IMR-90 (cell line): ENCODE measurements around the gene PITX3. TPM values are rescaled to one million over a fixed set of nuclear protein-coding genes. Genes with fewer than 3 reads are reported as not detected.

ENCODE experiments used
- ATAC-seq: fragments of 200-7000 bp; cut with Tn5 transposase; 2 replicates; pipeline ENCODE4 v1.9.1; 2020; ENCODE audit warnings: low read depth, mild to moderate bottlenecking, moderate library complexity
- BruUV-seq: library from RNA; stranded (reverse); fragments of 400-500 nt; replicated peaks from 2 replicates; lab custom pipeline; 2021; lab: Mats Ljungman, UMichigan
- CTCF ChIA-PET: fragments of 300-600 bp; formaldehyde crosslinking; extraction: SDS; loops from one replicate; lab custom pipeline; 2021; ENCODE audit warnings: antibody characterized with exemption; lab: Yijun Ruan, JAX
- POLR2A ChIA-PET: fragments of 300-600 bp; sonication (Branson Sonifier 250); formaldehyde crosslinking; loops from one replicate; lab custom pipeline; 2022; ENCODE audit warnings: antibody characterized with exemption; ENCODE audit not compliant: unreplicated experiment; lab: Charles Lee
- DNase-seq: peaks from one replicate; pipeline ENCODE4 v3.0.0; 2013
- H2AFZ ChIP-seq: replicated peaks from 2 replicates; pipeline ENCODE3; 2013; ENCODE audit warnings: low read length, mild to moderate bottlenecking; ENCODE audit not compliant: poor library complexity
- H2AK5ac ChIP-seq: 2 replicates; pipeline ENCODE4 v1.6.1; 2013; ENCODE audit warnings: low read depth, low read length, inconsistent platforms
- H2AK9ac ChIP-seq: replicated peaks from 2 replicates; pipeline ENCODE3; 2013; ENCODE audit warnings: mild to moderate bottlenecking, low read depth, low read length, moderate library complexity; ENCODE audit not compliant: poor library complexity
- H2BK120ac ChIP-seq: 2 replicates; pipeline ENCODE4 v1.6.1; 2013; ENCODE audit warnings: low read depth, low read length, inconsistent platforms
- H2BK15ac ChIP-seq: 3 replicates; pipeline ENCODE4 v1.6.1; 2013; ENCODE audit warnings: low read depth, low read length, inconsistent platforms
- H2BK20ac ChIP-seq: 2 replicates; pipeline ENCODE4 v1.6.1; 2013; ENCODE audit warnings: low read depth, mild to moderate bottlenecking, inconsistent platforms, low read length, moderate library complexity
- H2BK5ac ChIP-seq: 2 replicates; pipeline ENCODE4 v1.6.1; 2013; ENCODE audit warnings: mild to moderate bottlenecking, low read depth, low read length, inconsistent platforms; ENCODE audit not compliant: poor library complexity, severe bottlenecking
- H3K14ac ChIP-seq: replicated peaks from 2 replicates; pipeline ENCODE4 v1.6.1; 2013; ENCODE audit warnings: low read depth, low read length, inconsistent platforms
- H3K18ac ChIP-seq: 2 replicates; pipeline ENCODE4 v1.6.1; 2013; ENCODE audit warnings: low read depth, low read length, control low read depth
- H3K23ac ChIP-seq: 2 replicates; pipeline ENCODE4 v1.6.1; 2013; ENCODE audit warnings: low read depth, low read length, inconsistent platforms
- H3K27ac ChIP-seq: 2 replicates; pipeline ENCODE4 v1.5.1; 2013; ENCODE audit warnings: mild to moderate bottlenecking, control low read depth, low read length; ENCODE audit not compliant: insufficient read depth
- H3K27me3 ChIP-seq: 2 replicates; pipeline ENCODE4 v1.6.1; 2013; ENCODE audit warnings: low read length; ENCODE audit not compliant: control insufficient read depth, insufficient read depth
- H3K36me3 ChIP-seq: 2 replicates; pipeline ENCODE4 v1.6.1; 2013; ENCODE audit warnings: low read length, mixed read lengths; ENCODE audit not compliant: control insufficient read depth, insufficient read depth
- H3K4ac ChIP-seq: 2 replicates; pipeline ENCODE4 v1.6.1; 2013; ENCODE audit warnings: low read depth, low read length, inconsistent platforms
- H3K4me1 ChIP-seq: 2 replicates; pipeline ENCODE4 v1.6.1; 2013; ENCODE audit warnings: low read length, mixed read lengths; ENCODE audit not compliant: control insufficient read depth, insufficient read depth
- H3K4me2 ChIP-seq: 2 replicates; pipeline ENCODE4 v1.6.1; 2013; ENCODE audit warnings: low read depth, mild to moderate bottlenecking, control low read depth, low read length, moderate library complexity
- H3K4me3 ChIP-seq: 2 replicates; pipeline ENCODE4 v1.5.1; 2013; ENCODE audit warnings: low read depth, mild to moderate bottlenecking, control low read depth, low read length, moderate library complexity; ENCODE audit not compliant: insufficient read depth
- H3K56ac ChIP-seq: 2 replicates; pipeline ENCODE4 v1.6.1; 2013; ENCODE audit warnings: low read length, inconsistent platforms; ENCODE audit not compliant: insufficient read depth; ENCODE audit errors: extremely low read depth
- H3K79me1 ChIP-seq, 2 experiments: 2 replicates each; pipeline ENCODE4 v1.6.1; 2013; ENCODE audit warnings: low read length in 2 of 2, inconsistent platforms in 1 of 2, low read depth in 1 of 2
- H3K9ac ChIP-seq: 2 replicates; pipeline ENCODE4 v1.6.1; 2013; ENCODE audit warnings: low read depth, low read length, control low read depth
- H3K9me1 ChIP-seq: 2 replicates; pipeline ENCODE4 v1.6.1; 2013; ENCODE audit warnings: low read length, inconsistent platforms; ENCODE audit not compliant: insufficient read depth
- H3K9me3 ChIP-seq: 2 replicates; pipeline ENCODE4 v1.6.1; 2013; ENCODE audit warnings: low read length; ENCODE audit not compliant: control insufficient read depth, insufficient read depth
- H4K20me1 ChIP-seq: 2 replicates; pipeline ENCODE4 v1.6.1; 2013; ENCODE audit warnings: low read length, inconsistent platforms; ENCODE audit not compliant: insufficient read depth
- H4K5ac ChIP-seq: 2 replicates; pipeline ENCODE4 v1.6.1; 2013; ENCODE audit warnings: mild to moderate bottlenecking, low read depth, low read length, control low read depth
- H4K8ac ChIP-seq, 2 experiments: 2 replicates each; pipeline ENCODE4 v1.6.1; 2013; ENCODE audit warnings: low read depth in 2 of 2, low read length in 2 of 2, control low read depth in 1 of 2, inconsistent platforms in 1 of 2
- H4K91ac ChIP-seq: 2 replicates; pipeline ENCODE4 v1.6.1; 2013; ENCODE audit warnings: low read depth, low read length, inconsistent platforms; ENCODE audit not compliant: insufficient read depth
- CTCF ChIP-seq: conservative IDR thresholded peaks from 2 replicates; pipeline ENCODE4 v1.5.1; 2012; ENCODE audit warnings: mild to moderate bottlenecking, low read depth, low read length, improper control_type of control experiment
- SMC3 ChIP-seq: fragments of 150-350 bp; IDR thresholded peaks from 2 replicates; pipeline ENCODE4 v1.6.1; 2016; ENCODE audit warnings: low read depth, mild to moderate bottlenecking, antibody characterized with exemption, low read length, moderate library complexity
- WGBS, 2 experiments: methylation state at CpG; one replicate each; pipeline versions ENCODE4 v1.1.5 to v1.1.7; 2013; ENCODE audit warnings: missing lambda C conversion rate in 2 of 2; ENCODE audit not compliant: insufficient read length in 1 of 2; ENCODE audit errors: extremely low coverage in 2 of 2; 5-methylcytosine and 5-hydroxymethylcytosine counted together
- dilution Hi-C: fragments of 300-500 bp; cut with HindIII; formaldehyde crosslinking; loops from one replicate; pipeline ENCODE4 v1.14.3; 2018; ENCODE audit warnings: low sequenced_read_pairs; ENCODE audit not compliant: unreplicated experiment
- in situ Hi-C: fragments of 300-500 bp; cut with MboI; formaldehyde crosslinking; loops from 3 replicates; pipeline ENCODE4 v1.14.3; 2019; ENCODE audit warnings: low sequenced_read_pairs, inconsistent platforms, mixed read lengths
- intact Hi-C: fragments of 100-400 bp; cut with micrococcal nuclease; formaldehyde crosslinking; loops from 2 replicates; pipeline ENCODE4 v1.10.0; 2022
- polyA plus RNA-seq, 3 experiments: library from polyadenylated mRNA; depleted of rRNA; stranded (reverse); fragments of >200 nt; gene quantifications; 2 replicates each; pipeline ENCODE4 v1.2.3, GENCODE V29; 2012; ENCODE audit warnings: low replicate concordance in 1 of 3
- total RNA-seq: library from RNA; depleted of rRNA; stranded (reverse); fragments of >200 nt; gene quantifications from 2 replicates; pipeline ENCODE4 v1.2.3, GENCODE V29; 2012

Gene PITX3
- total and polyA plus RNA-seq, 2 of the 4 experiments (the other 2 are of a cell fraction): not detected

GRCh38 chr10:102236006-102236405 lies 5.3 kb downstream of the PITX3 start:
- POLR2A ChIA-PET: no interaction called here

More at GRCh38 chr10:102236006-102236405, 5.3 kb downstream of the PITX3 start:
- Histone ChIP-seq H3K4me1 (0 out of 2 replicates have a peak, but pooled peaks cover under 1% of the 10 kb centered on the region), H4K20me1 (no peaks in the 10 kb centered on the region), H3K18ac (no peak overlapping the region), H3K56ac (no peak overlapping the region), H2AK9ac (no peak overlapping the region), H2BK20ac (no peak overlapping the region), H2BK15ac (no peak overlapping the region), H2AK5ac (no peak overlapping the region), H2AFZ (no peak overlapping the region), H3K36me3 (no peaks in the 10 kb centered on the region), H4K8ac (no peak overlapping the region), H3K4me3 (no peak overlapping the region), H3K27ac (no peak overlapping the region), H3K79me1 (no peaks in the 10 kb centered on the region), H3K9me1 (0 out of 2 replicates have a peak, but pooled peaks cover 7% of the 10 kb centered on the region), H2BK5ac (no peak overlapping the region), H3K14ac (no peak overlapping the region), H2BK120ac (no peak overlapping the region), H4K91ac (no peak overlapping the region), H3K9me3 (no peaks in the 10 kb centered on the region), H3K4ac (no peak overlapping the region), H3K23ac (no peak overlapping the region), H4K5ac (no peak overlapping the region), H3K27me3 (peaks cover 55% of the 10 kb centered on the region), H3K9ac (no peak overlapping the region), H3K4me2 (no peak overlapping the region)
- TF ChIP-seq SMC3: no peak
- TF ChIP-seq CTCF: no peak
- WGBS, 2 experiments: no CpG with 5 or more reads among the region's 8 CpGs
- DNase-seq (no peak), ATAC-seq (no peak)
- intact Hi-C loops (no loop called here), in situ Hi-C loops (no loop called here), dilution Hi-C loops (no loop called here)
- CTCF ChIA-PET: interaction anchor here (0.8 to 1.5 kb wide), 3 partner anchors 10 to 117 kb away, joined by 3 read pairs; no protein-coding TSS in a partner anchor
- BruUV-seq: no TSS peak
